ENCODE results near the gene ZNF792. TPM values are rescaled to one million over a fixed set of nuclear protein-coding genes. Genes with fewer than 3 reads are reported as not detected.
A peak's percentile ranks its signal among the peaks of the same experiment; 100 is the strongest.

ZNF792 gene
- total and polyA plus RNA-seq, 4 experiments from 2014 or later, result 10.1 to 34.7 (median 28.9) TPM

- Mint-ChIP-seq H3K36me3 (no peaks in the 10 kb centered on the region), H3K9me3 (no peaks in the 10 kb centered on the region), H3K27ac (peak overlapping the region in 2 of 7 donors; percentile 11 to 14), H3K27me3 (peaks cover 0 to 2% of the 10 kb centered on the region in 2 donors), H3K4me1 (peaks cover 11 to 17% (median 12%) of the 10 kb centered on the region in 4 donors), H3K4me3 (no peak overlapping the region)
- Histone ChIP-seq H3K27me3 (ENCODE audit: insufficient read depth, low read length) (no peaks in the 10 kb centered on the region), H3K4me3 (ENCODE audit: low read length in 2 of 2) (no peak overlapping the region), H3K36me3 (ENCODE audit: insufficient read depth, low read length) (no peaks in the 10 kb centered on the region), H3K27ac (ENCODE audit: low read depth, low read length) (no peak overlapping the region), H3K4me1 (ENCODE audit: insufficient read depth, low read length) (peaks cover 10% of the 10 kb centered on the region), H3K9me3 (ENCODE audit: control insufficient read depth in 1 of 2, low read length in 2 of 2) (no peaks in the 10 kb centered on the region)
- DNase-seq, result no peak
- CTCF ChIA-PET (ENCODE audit: partially characterized antibody), result interaction anchor here (1.1 to 2.7 kb wide), 3 partner anchors 11 to 60 kb away, joined by 4 to 21 read pairs (median 5); no protein-coding TSS in a partner anchor
- intact Hi-C loops (cut with micrococcal nuclease), result no loop called here
- POLR2A ChIA-PET (ENCODE audit: partially characterized antibody), result interaction anchor here (0.9 to 3.2 kb wide), 3 partner anchors 12 to 30 kb away, joined by 5 to 26 read pairs (median 16); partner anchors contain the start of gene GRAMD1A
These were observed 20.3 kb upstream of the ZNF792 start for GRCh38 chr19:34984287-34984686.

- H3K27me3 Mint-ChIP-seq, result peaks cover 0 to 2% of the 10 kb centered on the region in 2 donors
- DNase-seq, result no peak
- H3K27ac ChIP-seq (ENCODE audit: low read depth, low read length), result no peak overlapping the region
- peaks cover 10% of the 10 kb centered on the region for H3K4me1 ChIP-seq (ENCODE audit: insufficient read depth, low read length)
- no peaks in the 10 kb centered on the region for H3K36me3 ChIP-seq (ENCODE audit: insufficient read depth, low read length)
- no peaks in the 10 kb centered on the region for H3K27me3 ChIP-seq (ENCODE audit: insufficient read depth, low read length)
- H3K9me3 Mint-ChIP-seq, result no peaks in the 10 kb centered on the region
- H3K36me3 Mint-ChIP-seq, result no peaks in the 10 kb centered on the region
- no peaks in the 10 kb centered on the region for H3K9me3 ChIP-seq (ENCODE audit: control insufficient read depth in 1 of 2, low read length in 2 of 2)
- intact Hi-C loops (cut with micrococcal nuclease), result no loop called here
- POLR2A ChIA-PET (ENCODE audit: partially characterized antibody), result interaction anchor here (0.9 to 3.2 kb wide), 3 partner anchors 13 to 20 kb away, joined by 3 to 26 read pairs (median 5); partner anchors contain the start of gene GRAMD1A
- CTCF ChIA-PET (ENCODE audit: partially characterized antibody), result interaction anchor here (1.1 to 2.7 kb wide), 3 partner anchors 11 to 60 kb away, joined by 4 to 21 read pairs (median 5); no protein-coding TSS in a partner anchor
- no peak overlapping the region for H3K27ac Mint-ChIP-seq
- peaks cover 11 to 17% (median 12%) of the 10 kb centered on the region in 4 donors for H3K4me1 Mint-ChIP-seq
- H3K4me3 ChIP-seq (ENCODE audit: low read length in 2 of 2), result no peak overlapping the region
- no peak overlapping the region for H3K4me3 Mint-ChIP-seq
These were observed 19.8 kb upstream of the ZNF792 start for GRCh38 chr19:34983786-34984185.

GRCh38 chr19:34982275-34982674, 18.2 kb upstream of the ZNF792 start:
- CTCF ChIA-PET (ENCODE audit: partially characterized antibody), result interaction anchor here (0.8 to 1.3 kb wide), 2 partner anchors 15 to 30 kb away, joined by 3 read pairs; no protein-coding TSS in a partner anchor
- POLR2A ChIA-PET (ENCODE audit: partially characterized antibody), result no interaction called here
- H3K27ac Mint-ChIP-seq, result no peak overlapping the region

GRCh38 chr19:34979819-34980640, 16.0 kb upstream of the ZNF792 start:
- ChIA-PET POLR2A (ENCODE audit: partially characterized antibody) (interaction anchor here (1.0 kb wide), 1 partner anchor 24 kb away, joined by 3 read pairs; no protein-coding TSS in a partner anchor), CTCF (ENCODE audit: partially characterized antibody) (interaction anchor here (0.8 to 0.9 kb wide), 2 partner anchors 9 to 12 kb away, joined by 3 to 4 read pairs; no protein-coding TSS in a partner anchor)
- Histone ChIP-seq H3K9me3 (ENCODE audit: control insufficient read depth in 1 of 2, low read length in 2 of 2) (no peaks in the 10 kb centered on the region), H3K36me3 (ENCODE audit: insufficient read depth, low read length) (no peaks in the 10 kb centered on the region), H3K4me1 (ENCODE audit: insufficient read depth, low read length) (peaks cover 1% of the 10 kb centered on the region), H3K27me3 (ENCODE audit: insufficient read depth, low read length) (no peaks in the 10 kb centered on the region), H3K4me3 (ENCODE audit: low read length in 2 of 2) (no peak overlapping the region), H3K27ac (ENCODE audit: low read depth, low read length) (no peak overlapping the region)
- peak overlapping the region in 1 of 7 donors; percentile 68 for H3K27ac Mint-ChIP-seq
- DNase-seq, result no peak
- peaks cover 0 to 4% (median 0%) of the 10 kb centered on the region in 8 donors for H3K9me3 Mint-ChIP-seq
- intact Hi-C loops (cut with micrococcal nuclease), result no loop called here
- peaks cover under 1 to 4% (median 2%) of the 10 kb centered on the region in 4 donors for H3K4me1 Mint-ChIP-seq
- no peak overlapping the region for H3K4me3 Mint-ChIP-seq
- peaks cover 0 to 2% of the 10 kb centered on the region in 2 donors for H3K27me3 Mint-ChIP-seq
- no peaks in the 10 kb centered on the region for H3K36me3 Mint-ChIP-seq

More at GRCh38 chr19:34982275-34982674, 18.2 kb upstream of the ZNF792 start:
- no peaks in the 10 kb centered on the region for H3K36me3 ChIP-seq (ENCODE audit: insufficient read depth, low read length)
- H3K4me1 ChIP-seq (ENCODE audit: insufficient read depth, low read length), result peaks cover 10% of the 10 kb centered on the region
- intact Hi-C loops (cut with micrococcal nuclease), result no loop called here
- Mint-ChIP-seq H3K9me3 (no peaks in the 10 kb centered on the region), H3K4me1 (peaks cover 9 to 13% (median 11%) of the 10 kb centered on the region in 4 donors), H3K4me3 (no peak overlapping the region), H3K27me3 (peaks cover 0 to 2% of the 10 kb centered on the region in 2 donors), H3K36me3 (no peaks in the 10 kb centered on the region)
- DNase-seq, result no peak
- no peak overlapping the region for H3K4me3 ChIP-seq (ENCODE audit: low read length in 2 of 2)
- H3K9me3 ChIP-seq (ENCODE audit: control insufficient read depth in 1 of 2, low read length in 2 of 2), result no peaks in the 10 kb centered on the region
- no peak overlapping the region for H3K27ac ChIP-seq (ENCODE audit: low read depth, low read length)
- no peaks in the 10 kb centered on the region for H3K27me3 ChIP-seq (ENCODE audit: insufficient read depth, low read length)

GRCh38 chr19:34976611-34977010, 12.6 kb upstream of the ZNF792 start:
- H3K9me3 ChIP-seq (ENCODE audit: control insufficient read depth in 1 of 2, low read length in 2 of 2), result no peaks in the 10 kb centered on the region
- ChIA-PET CTCF (ENCODE audit: partially characterized antibody) (interaction anchor here (1.4 to 7.1 kb wide), 3 partner anchors 24 to 69 kb away, joined by 3 to 124 read pairs (median 54); partner anchors contain the start of gene GRAMD1A), POLR2A (ENCODE audit: partially characterized antibody) (interaction anchor here (0.7 to 1.6 kb wide), 3 partner anchors 17 to 38 kb away, joined by 3 to 5 read pairs (median 4); no protein-coding TSS in a partner anchor)
- peaks cover 0 to 4% of the 10 kb centered on the region in 2 donors for H3K27me3 Mint-ChIP-seq
- H3K4me1 Mint-ChIP-seq, result peaks cover 9 to 19% (median 13%) of the 10 kb centered on the region in 4 donors
- H3K36me3 ChIP-seq (ENCODE audit: insufficient read depth, low read length), result no peaks in the 10 kb centered on the region
- no peak overlapping the region for H3K27ac Mint-ChIP-seq
- intact Hi-C loops (cut with micrococcal nuclease), result no loop called here
- H3K9me3 Mint-ChIP-seq, result peaks cover 0 to 4% (median 0%) of the 10 kb centered on the region in 8 donors
- H3K4me1 ChIP-seq (ENCODE audit: insufficient read depth, low read length), result peaks cover 11% of the 10 kb centered on the region
- H3K27ac ChIP-seq (ENCODE audit: low read depth, low read length), result no peak overlapping the region
- peaks cover 0 to 3% of the 10 kb centered on the region in 2 donors for H3K36me3 Mint-ChIP-seq
- H3K27me3 ChIP-seq (ENCODE audit: insufficient read depth, low read length), result no peaks in the 10 kb centered on the region
- DNase-seq, result no peak
- no peak overlapping the region for H3K4me3 Mint-ChIP-seq
- no peak overlapping the region for H3K4me3 ChIP-seq (ENCODE audit: low read length in 2 of 2)

GRCh38 chr19:34975056-34975455, 11.0 kb upstream of the ZNF792 start:
- no peak for DNase-seq
- Mint-ChIP-seq H3K9me3 (peaks cover 0 to 4% (median 0%) of the 10 kb centered on the region in 8 donors), H3K27me3 (peaks cover 0 to 4% of the 10 kb centered on the region in 2 donors), H3K27ac (peak overlapping the region in 1 of 7 donors; percentile 50), H3K36me3 (peaks cover 0 to 3% of the 10 kb centered on the region in 2 donors), H3K4me3 (peak overlapping the region in 1 of 8 donors; percentile 26), H3K4me1 (peaks cover 9 to 19% (median 13%) of the 10 kb centered on the region in 4 donors)
- no peak overlapping the region for H3K27ac ChIP-seq (ENCODE audit: low read depth, low read length)
- intact Hi-C loops (cut with micrococcal nuclease), result no loop called here
- H3K4me3 ChIP-seq (ENCODE audit: low read length in 2 of 2), result no peak overlapping the region
- H3K9me3 ChIP-seq (ENCODE audit: control insufficient read depth in 1 of 2, low read length in 2 of 2), result no peaks in the 10 kb centered on the region
- ChIA-PET CTCF (ENCODE audit: partially characterized antibody) (interaction anchor here (1.5 to 7.1 kb wide), 4 partner anchors 33 to 71 kb away, joined by 4 to 124 read pairs (median 31); no protein-coding TSS in a partner anchor), POLR2A (ENCODE audit: partially characterized antibody) (interaction anchor here (0.6 to 4.6 kb wide), 2 partner anchors 37 to 38 kb away, joined by 3 to 75 read pairs; no protein-coding TSS in a partner anchor)
- peaks cover 11% of the 10 kb centered on the region for H3K4me1 ChIP-seq (ENCODE audit: insufficient read depth, low read length)
- no peaks in the 10 kb centered on the region for H3K27me3 ChIP-seq (ENCODE audit: insufficient read depth, low read length)
- no peaks in the 10 kb centered on the region for H3K36me3 ChIP-seq (ENCODE audit: insufficient read depth, low read length)

Measured in CD4-positive, alpha-beta memory T cell (primary cell).